Muscle layer of colon (tissue), 2 donors: ENCODE measurements around the gene PSMB7.

Experiments
- H3K27ac ChIP-seq: one replicate; pipeline ENCODE4 v1.7.0; 2013; ENCODE audit warnings: low read depth, mild to moderate bottlenecking, low read length, moderate library complexity
- H3K27me3 ChIP-seq, 2 donors: one replicate each; pipeline ENCODE4 v1.7.0; 2013; ENCODE audit warnings: low read length in 2 of 2, mild to moderate bottlenecking in 2 of 2; ENCODE audit not compliant: insufficient read depth in 2 of 2, control insufficient read depth in 1 of 2
- H3K36me3 ChIP-seq: one replicate; pipeline ENCODE4 v1.7.0; 2013; ENCODE audit warnings: mild to moderate bottlenecking, low read length; ENCODE audit not compliant: insufficient read depth
- H3K4me1 ChIP-seq: one replicate; pipeline ENCODE4 v1.7.0; 2013; ENCODE audit warnings: mild to moderate bottlenecking, low read length; ENCODE audit not compliant: insufficient read depth
- H3K4me3 ChIP-seq, 2 donors: one replicate each; pipeline ENCODE4 v1.7.0; 2013; ENCODE audit warnings: low read length in 2 of 2, low read depth in 1 of 2, mild to moderate bottlenecking in 1 of 2, moderate library complexity in 1 of 2
- H3K9ac ChIP-seq: one replicate; pipeline ENCODE4 v1.7.0; 2013; ENCODE audit warnings: low read length
- H3K9me3 ChIP-seq: one replicate; pipeline ENCODE4 v1.7.0; 2013; ENCODE audit warnings: mild to moderate bottlenecking, low read length
- donor health status: abdominal sarcoma.
- donor health status: Adenocarcinoma of cecum.

The PSMB7 gene

DNA sequence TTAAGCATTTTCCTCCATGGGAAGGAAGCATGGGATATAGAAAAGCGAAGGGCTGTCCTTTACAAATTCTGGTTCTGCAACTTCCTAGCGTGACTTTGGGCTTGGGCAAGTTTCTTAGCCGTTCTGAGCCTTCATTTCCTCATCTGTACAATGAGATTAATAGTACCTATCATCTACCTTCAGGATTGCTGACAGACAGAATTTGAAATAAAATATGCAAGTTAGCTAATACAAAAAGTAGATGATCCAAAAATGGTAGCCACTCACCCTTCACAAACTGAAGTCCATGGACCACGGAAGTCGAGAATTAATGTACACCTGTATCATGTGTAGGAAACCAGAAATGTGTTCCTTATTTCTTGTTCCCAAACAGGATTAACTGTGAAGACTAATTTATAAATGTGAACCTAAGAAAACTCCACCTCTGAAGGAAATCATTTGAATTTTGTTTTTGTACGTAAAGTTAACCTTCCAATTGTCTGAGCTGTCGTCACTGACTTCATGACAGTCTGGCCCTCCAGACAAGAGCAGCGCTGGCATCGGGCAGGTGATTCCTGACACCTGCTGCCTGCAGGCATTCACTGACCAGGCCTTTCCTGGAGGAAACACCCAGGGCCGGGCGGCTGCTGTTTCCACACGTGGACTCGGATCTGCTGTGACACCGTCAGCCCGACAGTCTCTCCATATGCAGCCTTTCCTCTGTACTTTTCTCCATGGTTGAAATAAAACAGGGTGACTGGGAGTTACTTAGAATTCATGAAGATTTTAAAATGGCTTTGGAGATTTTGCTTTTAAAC lies 63.4 kb downstream of the PSMB7 start:
- Histone ChIP-seq H3K36me3 (peaks cover 78% of the 10 kb centered on the region), H3K4me1 (no peaks in the 10 kb centered on the region), H3K9me3 (no peaks in the 10 kb centered on the region), H3K9ac (no peak overlapping the region), H3K27me3 (no peaks in the 10 kb centered on the region), H3K4me3 (no peak overlapping the region), H3K27ac (no peak overlapping the region)

DNA sequence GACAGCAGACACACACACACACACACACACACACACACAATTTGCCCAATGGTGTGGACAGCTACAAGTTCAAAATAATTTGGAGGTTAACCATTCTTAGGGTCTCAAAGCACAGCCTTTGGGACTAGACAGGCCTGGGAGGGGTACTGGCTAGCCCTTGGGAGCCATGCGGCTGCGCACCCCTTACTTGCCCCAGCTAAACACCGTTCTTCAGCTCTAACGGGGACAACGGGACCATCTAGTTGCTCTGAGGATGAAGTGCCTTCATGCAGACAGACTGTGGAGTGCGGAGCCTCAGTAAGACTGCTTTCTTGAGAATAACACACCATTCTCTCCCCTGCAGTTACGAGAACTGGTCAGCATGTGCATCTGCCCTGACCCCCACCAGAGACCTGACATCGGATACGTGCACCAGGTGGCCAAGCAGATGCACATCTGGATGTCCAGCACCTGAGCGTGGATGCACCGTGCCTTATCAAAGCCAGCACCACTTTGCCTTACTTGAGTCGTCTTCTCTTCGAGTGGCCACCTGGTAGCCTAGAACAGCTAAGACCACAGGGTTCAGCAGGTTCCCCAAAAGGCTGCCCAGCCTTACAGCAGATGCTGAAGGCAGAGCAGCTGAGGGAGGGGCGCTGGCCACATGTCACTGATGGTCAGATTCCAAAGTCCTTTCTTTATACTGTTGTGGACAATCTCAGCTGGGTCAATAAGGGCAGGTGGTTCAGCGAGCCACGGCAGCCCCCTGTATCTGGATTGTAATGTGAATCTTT lies 64.6 kb downstream of the PSMB7 start:
- no peaks in the 10 kb centered on the region for H3K27me3 ChIP-seq
- no peak overlapping the region for H3K27ac ChIP-seq
- no peaks in the 10 kb centered on the region for H3K4me1 ChIP-seq
- no peaks in the 10 kb centered on the region for H3K9me3 ChIP-seq
- H3K9ac ChIP-seq, result no peak overlapping the region
- H3K4me3 ChIP-seq, result no peak overlapping the region
- H3K36me3 ChIP-seq, result peaks cover 68% of the 10 kb centered on the region

DNA sequence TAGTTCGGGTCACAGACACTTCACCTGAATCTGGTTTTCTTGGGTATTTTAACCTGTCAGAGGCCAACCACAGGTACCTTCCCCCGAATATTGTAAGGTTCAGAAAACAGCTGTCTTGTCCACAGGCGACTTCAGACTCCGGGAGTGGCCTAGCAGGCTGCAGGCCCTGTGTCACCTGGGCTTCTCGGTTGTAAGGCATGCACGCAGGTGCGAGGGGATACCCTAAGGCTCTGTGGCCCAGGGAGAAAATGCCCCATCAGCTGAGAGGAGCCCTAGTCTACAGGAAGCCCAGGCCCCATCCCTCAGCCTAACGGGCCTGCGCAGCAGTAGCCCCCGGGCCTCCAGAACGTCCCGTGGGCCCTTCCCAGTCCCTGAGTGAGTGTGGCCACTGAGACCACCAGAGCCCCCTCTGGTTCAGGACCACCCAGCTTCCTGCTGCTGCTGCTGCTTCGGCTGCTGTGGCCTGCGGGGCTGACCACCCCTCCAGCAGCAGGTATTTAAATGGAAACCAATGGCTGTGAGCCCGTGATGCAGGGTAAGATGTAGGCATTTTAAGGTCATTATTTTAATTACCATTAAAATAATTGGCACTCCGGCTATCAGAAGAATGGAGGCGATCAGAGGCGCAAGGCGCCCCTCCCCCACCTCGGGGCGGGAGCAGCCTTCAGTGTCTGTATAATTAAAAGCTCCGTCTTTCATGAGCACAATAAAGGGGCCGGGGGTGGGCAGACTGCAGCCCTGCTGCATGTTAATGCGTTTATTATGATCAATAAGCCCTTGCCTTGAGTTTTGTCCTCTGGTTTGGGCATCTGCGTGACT lies 65.4 kb downstream of the PSMB7 start:
- no peaks in the 10 kb centered on the region for H3K9me3 ChIP-seq
- peaks cover 61% of the 10 kb centered on the region for H3K36me3 ChIP-seq
- no peaks in the 10 kb centered on the region for H3K27me3 ChIP-seq
- no peak overlapping the region for H3K27ac ChIP-seq
- no peak overlapping the region for H3K4me3 ChIP-seq
- no peak overlapping the region for H3K9ac ChIP-seq
- H3K4me1 ChIP-seq, result no peaks in the 10 kb centered on the region

- Histone ChIP-seq H3K4me3 (no peak overlapping the region), H3K36me3 (peaks cover 61% of the 10 kb centered on the region), H3K9ac (no peak overlapping the region), H3K4me1 (no peaks in the 10 kb centered on the region), H3K27ac (no peak overlapping the region), H3K27me3 (no peaks in the 10 kb centered on the region), H3K9me3 (no peaks in the 10 kb centered on the region)
Measured at GRCh38 chr9:124349267-124349666, 66.0 kb downstream of the PSMB7 start.

DNA sequence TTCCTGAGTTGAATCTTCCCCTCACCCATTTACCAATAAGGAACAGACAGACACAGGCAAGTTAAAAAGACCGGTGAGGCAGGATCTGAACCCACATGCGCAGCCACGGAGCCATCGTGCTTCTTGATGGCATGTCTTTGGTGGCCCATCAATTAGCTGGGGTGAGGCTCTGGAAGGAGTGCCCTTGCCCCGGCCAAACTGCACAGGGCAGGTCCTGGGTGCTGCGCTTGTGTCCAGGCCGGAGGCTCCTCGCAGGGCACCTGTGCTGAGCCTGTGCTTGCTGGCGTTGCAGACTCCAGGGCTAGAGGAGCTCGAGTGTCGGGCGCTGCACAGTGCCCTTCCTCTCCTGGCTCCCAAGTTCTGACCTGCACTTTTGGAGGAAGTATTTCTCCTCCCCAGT lies 66.4 kb downstream of the PSMB7 start:
- H3K9ac ChIP-seq, result no peak overlapping the region
- no peaks in the 10 kb centered on the region for H3K4me1 ChIP-seq
- H3K27ac ChIP-seq, result no peak overlapping the region
- H3K36me3 ChIP-seq, result peaks cover 61% of the 10 kb centered on the region
- no peak overlapping the region for H3K4me3 ChIP-seq
- H3K27me3 ChIP-seq, result no peaks in the 10 kb centered on the region
- H3K9me3 ChIP-seq, result no peaks in the 10 kb centered on the region

GRCh38 chr9:124348363-124348762 lies 66.9 kb downstream of the PSMB7 start:
- Histone ChIP-seq H3K9ac (no peak overlapping the region), H3K27ac (no peak overlapping the region), H3K27me3 (no peaks in the 10 kb centered on the region), H3K4me3 (no peak overlapping the region), H3K36me3 (peaks cover 57% of the 10 kb centered on the region), H3K9me3 (no peaks in the 10 kb centered on the region), H3K4me1 (peaks cover 2% of the 10 kb centered on the region)

GRCh38 chr9:124347968-124348358 lies 67.3 kb downstream of the PSMB7 start:
- no peak overlapping the region for H3K27ac ChIP-seq
- H3K9me3 ChIP-seq, result no peaks in the 10 kb centered on the region
- no peak overlapping the region for H3K4me3 ChIP-seq
- H3K27me3 ChIP-seq, result no peaks in the 10 kb centered on the region
- H3K36me3 ChIP-seq, result peaks cover 54% of the 10 kb centered on the region
- H3K4me1 ChIP-seq, result peaks cover 4% of the 10 kb centered on the region
- H3K9ac ChIP-seq, result no peak overlapping the region

- Histone ChIP-seq H3K27me3 (no peaks in the 10 kb centered on the region), H3K4me1 (peaks cover 8% of the 10 kb centered on the region), H3K9ac (no peak overlapping the region), H3K36me3 (peaks cover 48% of the 10 kb centered on the region), H3K27ac (no peak overlapping the region), H3K9me3 (no peaks in the 10 kb centered on the region), H3K4me3 (no peak overlapping the region)
Measured at GRCh38 chr9:124347206-124347967, 67.9 kb downstream of the PSMB7 start.

DNA sequence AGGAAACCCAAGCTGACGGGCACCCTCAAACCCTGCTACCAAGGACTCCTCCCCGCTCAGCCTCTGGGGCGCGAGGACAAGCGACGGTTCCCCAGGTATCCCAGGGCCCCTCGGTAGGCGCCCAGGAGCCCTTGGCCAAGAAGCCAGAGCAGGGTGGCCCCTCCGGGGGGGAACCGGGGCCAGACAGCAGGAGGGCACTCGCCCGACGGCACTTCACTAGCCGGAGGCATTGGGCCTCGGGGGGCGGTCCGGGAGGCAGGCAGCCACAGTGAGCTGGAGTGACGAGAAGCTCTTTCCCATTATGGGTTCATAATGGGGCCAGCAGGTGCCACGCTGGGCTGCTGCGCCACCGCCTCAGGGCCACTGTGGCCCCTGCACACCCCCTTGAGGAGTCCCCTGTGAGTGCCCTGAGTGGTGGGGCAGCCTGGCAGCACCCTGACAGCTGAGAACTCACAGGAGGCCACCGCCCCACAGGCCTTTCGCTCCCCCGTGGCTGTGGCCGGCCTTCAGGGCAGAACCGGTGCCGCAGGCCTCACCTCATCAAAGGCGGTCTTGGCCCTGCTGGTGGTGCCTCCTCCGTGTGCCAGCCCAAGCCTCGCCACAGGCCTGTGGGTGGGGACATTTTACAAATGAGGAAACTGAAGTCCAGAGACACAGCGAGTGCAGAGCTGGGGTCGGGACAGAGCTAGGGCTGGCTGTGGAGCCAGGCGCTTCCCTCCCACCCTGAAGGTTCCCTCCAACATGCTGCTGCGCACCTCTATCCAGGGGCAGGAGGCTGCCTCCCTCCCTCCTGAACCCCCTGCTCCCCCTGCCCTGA lies 68.7 kb downstream of the PSMB7 start:
- Histone ChIP-seq H3K9ac (no peak overlapping the region), H3K27ac (no peak overlapping the region), H3K4me3 (no peak overlapping the region), H3K27me3 (no peaks in the 10 kb centered on the region), H3K9me3 (no peaks in the 10 kb centered on the region), H3K4me1 (peaks cover 13% of the 10 kb centered on the region), H3K36me3 (peaks cover 40% of the 10 kb centered on the region)

DNA sequence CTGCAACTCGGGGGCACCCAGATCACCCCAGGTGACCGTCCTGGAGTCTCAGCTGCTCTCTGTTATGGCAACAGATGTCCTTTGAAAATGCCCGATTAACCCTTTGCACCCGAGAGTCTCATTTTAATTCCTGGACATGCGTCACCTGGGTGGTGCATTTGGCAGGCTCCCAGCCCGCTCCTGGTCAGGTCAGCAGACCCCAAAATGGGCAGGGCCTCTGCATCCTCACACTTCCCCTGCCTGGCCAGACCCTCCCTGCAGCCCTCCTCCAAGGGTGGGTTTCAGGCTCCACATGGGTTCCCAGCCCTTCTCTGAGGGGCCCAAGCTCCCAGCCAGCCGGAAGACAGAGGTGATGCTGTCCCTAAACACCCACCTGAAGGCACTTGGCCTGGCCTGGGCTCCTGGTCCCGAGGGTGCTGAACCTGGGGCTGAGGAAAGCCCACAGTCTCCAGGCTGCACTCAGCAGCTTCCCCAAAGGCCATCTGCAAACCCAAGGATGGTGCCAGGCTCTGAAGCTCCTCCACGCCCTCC lies 69.4 kb downstream of the PSMB7 start:
- Histone ChIP-seq H3K36me3 (peaks cover 35% of the 10 kb centered on the region), H3K9me3 (no peaks in the 10 kb centered on the region), H3K27me3 (no peaks in the 10 kb centered on the region), H3K9ac (no peak overlapping the region), H3K4me1 (peaks cover 13% of the 10 kb centered on the region), H3K27ac (no peak overlapping the region), H3K4me3 (no peak overlapping the region)
